ENCODE results near the gene CHPF.

DNA sequence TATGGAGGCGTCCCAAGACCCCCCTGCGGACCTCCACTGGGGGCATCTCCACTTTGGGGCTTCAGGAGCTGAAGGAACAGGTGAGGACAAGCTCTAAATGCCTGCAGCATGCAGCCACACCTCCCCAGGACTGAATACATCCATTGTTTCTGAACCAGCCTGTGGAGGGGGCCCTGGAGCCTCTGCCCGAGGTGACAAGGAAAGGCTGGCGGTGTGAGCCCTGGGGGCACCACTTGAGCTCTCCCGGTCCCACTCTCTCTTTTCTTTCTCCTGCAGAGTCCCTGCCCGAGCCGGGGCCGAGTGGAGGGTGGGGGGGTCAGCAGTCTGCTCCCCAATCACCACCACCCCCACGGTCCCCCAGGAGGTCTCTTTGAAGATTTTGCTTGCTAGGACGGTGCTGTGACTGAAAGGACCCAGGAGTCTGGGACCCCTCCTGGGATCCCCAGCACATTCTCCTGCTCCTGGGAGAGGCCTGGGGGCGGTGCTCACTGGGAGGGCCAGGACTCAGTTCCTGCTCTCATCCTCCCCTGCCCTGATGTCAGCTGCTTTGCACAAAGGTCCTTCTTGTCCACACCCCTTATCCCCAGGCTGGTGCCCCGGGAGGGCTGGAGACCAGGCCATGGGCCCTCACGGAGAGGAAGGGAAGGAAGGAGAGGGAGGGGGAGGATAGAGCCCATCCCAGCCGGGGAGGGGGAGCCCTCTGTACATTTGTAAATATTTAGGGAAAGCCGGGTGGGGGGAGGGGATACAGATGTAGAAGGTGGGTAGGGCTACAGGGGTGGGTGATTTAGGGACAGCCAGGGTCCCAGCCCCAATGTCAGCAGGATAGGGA lies 5.7 kb downstream of the CHPF start:
- TF ChIP-seq EZH2phosphoT487 (IDR thresholded peaks at IDR 0.05; ENCODE audit: insufficient read depth, low read depth) (no peak), EZH2 (IDR thresholded peaks at IDR 0.05; ENCODE audit: insufficient read depth, poor library complexity, severe bottlenecking) (no peak)
